ENCODE results near the gene B3GNT9. TPM values are rescaled to one million over a fixed set of nuclear protein-coding genes. Genes with fewer than 3 reads are reported as not detected.

The B3GNT9 gene
- total RNA-seq, 4 donors from 2014 or later = 4.1 to 13.1 (median 8.4) TPM

- Histone ChIP-seq H3K4me3 (peak overlapping the region in 3 of 4 donors; percentile 88 to 98 (median 95)), H3K9me3 (no peaks in the 10 kb centered on the region), H3K27me3 (no peaks in the 10 kb centered on the region), H3K27ac (peak overlapping the region in 2 of 4 donors; percentile 82 to 89), H3K4me1 (peaks cover 22 to 65% (median 30%) of the 10 kb centered on the region in 3 donors), H3K36me3 (peaks cover 36 to 54% (median 43%) of the 10 kb centered on the region in 3 donors)
- no peak for DNase-seq
- TF ChIP-seq POLR2A (IDR thresholded peaks at IDR 0.05) (no peak), CTCF (IDR thresholded peaks at IDR 0.05) (no peak)
- intact Hi-C loops (cut with DNase I) = no loop called here
Measured at GRCh38 chr16:67193536-67193935, 42.7 kb upstream of the B3GNT9 start.

- intact Hi-C loops (cut with DNase I) = no loop called here
- Histone ChIP-seq H3K27me3 (no peaks in the 10 kb centered on the region), H3K4me1 (peaks cover 17 to 58% (median 24%) of the 10 kb centered on the region in 3 donors), H3K4me3 (peak overlapping the region; percentile 88 to 98 (median 92)), H3K36me3 (peaks cover 31 to 49% (median 39%) of the 10 kb centered on the region in 3 donors), H3K9me3 (no peaks in the 10 kb centered on the region), H3K27ac (peak overlapping the region; percentile 80 to 89 (median 84))
- WGBS, 2 donors = 14 to 21% methylated on average over 14 of the region's 17 CpGs
- no peak for DNase-seq
- no peak for TF ChIP-seq CTCF (IDR thresholded peaks at IDR 0.05)
- no peak for TF ChIP-seq POLR2A (IDR thresholded peaks at IDR 0.05)
Measured at GRCh38 chr16:67192781-67193361, 42.1 kb upstream of the B3GNT9 start.

- H3K27ac ChIP-seq = peak within 1 kb of the TSS; percentile 80 to 89 (median 84)
- intact Hi-C loops (cut with DNase I) = no loop called here
- peak in 3 of 4 donors; percentile 60 to 79 (median 76) for TF ChIP-seq POLR2A (IDR thresholded peaks at IDR 0.05)
- TF ChIP-seq CTCF (IDR thresholded peaks at IDR 0.05) = peak in 3 of 6 experiments; percentile 10 to 55 (median 15)
- peak; percentile 43 for DNase-seq
- H3K27me3 ChIP-seq = no peaks in the 10 kb centered on the region
- H3K36me3 ChIP-seq = peaks cover 24 to 42% (median 32%) of the 10 kb centered on the region in 3 donors
- H3K4me1 ChIP-seq = peaks cover 17 to 51% (median 23%) of the 10 kb centered on the region in 3 donors
- 0 to 4% methylated on average over 4 to 29 of the region's 54 CpGs for WGBS, 2 donors
- peak within 1 kb of the TSS; percentile 88 to 98 (median 92) for H3K4me3 ChIP-seq
- H3K9me3 ChIP-seq = no peaks in the 10 kb centered on the region
Measured at GRCh38 chr16:67191995-67192681, 41.3 kb upstream of the B3GNT9 start, which contains the start of gene E2F4. Gene E2F4, plus strand, starts transcription at chr16:67192155. Its CDS starts 73 bp downstream, at chr16:67192228.

GRCh38 chr16:67191411-67191994, 40.7 kb upstream of the B3GNT9 start:
- 21 to 26% methylated on average over 9 of the region's 9 CpGs for WGBS, 2 donors
- Histone ChIP-seq H3K4me3 (peak overlapping the region in 3 of 4 donors; percentile 88 to 98 (median 95)), H3K36me3 (peaks cover 20 to 35% (median 25%) of the 10 kb centered on the region in 3 donors), H3K27me3 (no peaks in the 10 kb centered on the region), H3K4me1 (peaks cover 17 to 45% (median 23%) of the 10 kb centered on the region in 3 donors), H3K27ac (peak overlapping the region in 2 of 4 donors; percentile 33 to 87), H3K9me3 (no peaks in the 10 kb centered on the region)
- intact Hi-C loops (cut with DNase I) = no loop called here
- TF ChIP-seq POLR2A (IDR thresholded peaks at IDR 0.05) (no peak), CTCF (IDR thresholded peaks at IDR 0.05) (no peak)
- no peak for DNase-seq
